HepG2 (cell line): ENCODE measurements around the gene FBXL20. TPM values are rescaled to one million over a fixed set of nuclear protein-coding genes. Genes with fewer than 3 reads are reported as not detected.
A peak's percentile ranks its signal among the peaks of the same experiment; 100 is the strongest.

ENCODE experiments used
- CREB3 ChIP-seq: sonication (generic); formaldehyde crosslinking; IDR thresholded peaks from 2 replicates; pipeline ENCODE4 v1.5.0; 2020; ENCODE audit warnings: missing genetic modification reagents
- GATAD1 ChIP-seq: IDR thresholded peaks from 2 replicates; pipeline ENCODE4 v1.6.1; 2016; ENCODE audit warnings: missing genetic modification reagents, missing compliant biosample characterization
- HNF1A ChIP-seq, 2 experiments: sonication (generic) in 1 of 2; formaldehyde crosslinking in 1 of 2; IDR thresholded peaks; 2 replicates each; pipeline versions ENCODE4 v1.4.0 to v1.6.1; 2016 to 2020; ENCODE audit warnings: borderline replicate concordance in 1 of 2, low read depth in 1 of 2, mild to moderate bottlenecking in 1 of 2, missing genetic modification reagents in 1 of 2
- KLF15 ChIP-seq: sonication (generic); formaldehyde crosslinking; IDR thresholded peaks from 2 replicates; pipeline ENCODE4 v1.8.1; 2023; ENCODE audit warnings: borderline replicate concordance, mild to moderate bottlenecking, inconsistent platforms, missing genetic modification reagents, mixed read lengths
- KLF6 ChIP-seq: IDR thresholded peaks from 2 replicates; pipeline ENCODE4 v1.8.0; 2016; ENCODE audit warnings: missing biosample characterization, missing genetic modification reagents
- NFIC ChIP-seq: IDR thresholded peaks from 2 replicates; pipeline ENCODE4 v1.6.1; 2012; ENCODE audit warnings: mild to moderate bottlenecking, low read length, inconsistent platforms
- NFYC ChIP-seq: IDR thresholded peaks from 2 replicates; pipeline ENCODE4 v1.6.1; 2016; ENCODE audit warnings: missing genetic modification reagents, missing compliant biosample characterization
- SETDB1 ChIP-seq: sonication (generic); formaldehyde crosslinking; IDR thresholded peaks from 2 replicates; pipeline ENCODE4 v1.5.1; 2020; ENCODE audit warnings: missing genetic modification reagents, mild to moderate bottlenecking, borderline replicate concordance
- SP1 ChIP-seq, 2 experiments: fragments of 450-650 bp in 1 of 2; sonication (generic) in 1 of 2; formaldehyde crosslinking in 1 of 2; IDR thresholded peaks; 2 replicates each; pipeline versions ENCODE4 v1.4.0 to v1.6.1; 2016 to 2020; ENCODE audit warnings: missing genetic modification reagents in 1 of 2
- ZNF20 ChIP-seq: sonication (generic); formaldehyde crosslinking; IDR thresholded peaks from 2 replicates; pipeline ENCODE4 v1.4.0; 2020; ENCODE audit warnings: mild to moderate bottlenecking, moderate library complexity, missing genetic modification reagents
- ZNF24 ChIP-seq: fragments of 450-650 bp; IDR thresholded peaks from 2 replicates; pipeline ENCODE4 v1.6.1; 2017; ENCODE audit warnings: antibody characterized with exemption, mild to moderate bottlenecking
- ZNF318 ChIP-seq: sonication (generic); formaldehyde crosslinking; IDR thresholded peaks from 2 replicates; pipeline ENCODE4 v1.4.0; 2020; ENCODE audit warnings: mild to moderate bottlenecking, missing genetic modification reagents
- ZNF326 ChIP-seq: sonication (generic); formaldehyde crosslinking; IDR thresholded peaks from 2 replicates; pipeline ENCODE4 v1.4.0; 2020; ENCODE audit warnings: missing genetic modification reagents, borderline replicate concordance
- ZNF580 ChIP-seq: IDR thresholded peaks from 2 replicates; pipeline ENCODE4 v1.6.1; 2016; ENCODE audit warnings: low read depth, borderline replicate concordance
- polyA plus RNA-seq, 8 experiments: library from polyadenylated mRNA; depleted of rRNA in 3 of 8; stranded (reverse) in 7 of 8; unstranded in 1 of 8; fragments of >200 nt; fragmentation: Illumina TruSeq in 4 of 8; extraction: Trizol in 4 of 8; gene quantifications; 2 replicates each; pipeline versions ENCODE4 v1.2.1 to v1.2.3, GENCODE V29; 2011 to 2016; ENCODE audit warnings: low read depth in 4 of 8, missing spikeins in 1 of 8, mixed read lengths in 1 of 8; ENCODE audit not compliant: insufficient read depth in 1 of 8
- total RNA-seq, 5 experiments: library from RNA; depleted of rRNA; stranded (reverse); fragments of >200 nt; fragmentation: Illumina TruSeq; extraction: Trizol; gene quantifications; 2 replicates each; pipeline ENCODE4 v1.2.3, GENCODE V29; 2016; ENCODE audit warnings: low read depth in 1 of 5

The FBXL20 gene
- total and polyA plus RNA-seq, 2 of the 13 experiments (the other 11 are each of a cell fraction or from before 2014, with no cell fraction given), result 10.2 to 10.3 TPM

GRCh38 chr17:39401412-39402243 lies at the start of gene FBXL20 (continued):
- TF ChIP-seq ZNF20 (CRISPR knock-in tag), result no peak
- peak; percentile 74; the same call in 1 of the 2 replicates for TF ChIP-seq CREB3 (CRISPR knock-in tag)
- no peak for TF ChIP-seq ZNF326 (CRISPR knock-in tag)
- TF ChIP-seq SETDB1 (CRISPR knock-in tag), result no peak
- peak; percentile 36; the same call in 1 of the 2 replicates for TF ChIP-seq ZNF580 (CRISPR knock-in tag)
- TF ChIP-seq NFYC (CRISPR knock-in tag), result peak; percentile 92
- peak; percentile 19; the same call in 1 of the 2 replicates for TF ChIP-seq HNF1A (IDR thresholded peaks at IDR 0.05; ENCODE audit: low read depth)
- peak; percentile 55; the same call in 1 of the 2 replicates for TF ChIP-seq HNF1A (CRISPR knock-in tag; IDR thresholded peaks at IDR 0.05; ENCODE audit: borderline replicate concordance)
- TF ChIP-seq GATAD1 (CRISPR knock-in tag), result peak; percentile 91
- TF ChIP-seq ZNF24, result no peak
- no peak; the same call in 1 of the 2 replicates for TF ChIP-seq KLF15 (CRISPR knock-in tag)
- TF ChIP-seq SP1 (IDR thresholded peaks at IDR 0.05), result no peak
- TF ChIP-seq SP1 (CRISPR knock-in tag; IDR thresholded peaks at IDR 0.05), result peak; percentile 51; the same call in 1 of the 2 replicates
- TF ChIP-seq ZNF318, result peak; percentile 80; the same call in 1 of the 2 replicates
- peak; percentile 64; the same call in 1 of the 2 replicates for TF ChIP-seq KLF6 (CRISPR knock-in tag)
- TF ChIP-seq NFIC, result no peak
